Measurements from ENCODE around the gene MZT2B.
"Not testable (repeated sequence)": the region's sequence is repeated elsewhere in the genome, so short reads cannot be mapped to it uniquely, and the experiment has no call there.

MZT2B gene

GRCh38 chr2:130141645-130142370 lies 40.3 kb upstream of the MZT2B start:
- H3K4me1 ChIP-seq (ENCODE audit: control insufficient read depth in 1 of 2, insufficient read depth in 2 of 2, low read length in 2 of 2); H3K9ac ChIP-seq (ENCODE audit: low read depth in 1 of 2, low read length in 2 of 2); H3K27ac ChIP-seq (ENCODE audit: low read depth, low read length); H3K27me3 ChIP-seq (ENCODE audit: control insufficient read depth in 1 of 2, insufficient read depth in 2 of 2, low read length in 2 of 2); H3K4me3 ChIP-seq (ENCODE audit: low read depth in 1 of 2, low read length in 2 of 2); H3K36me3 ChIP-seq (ENCODE audit: control insufficient read depth in 1 of 2, insufficient read depth in 2 of 2, low read length in 2 of 2); H3K9me3 ChIP-seq (ENCODE audit: control insufficient read depth in 1 of 2, low read length in 2 of 2): not testable (repeated sequence)

- not testable (repeated sequence) for H3K27me3 ChIP-seq (ENCODE audit: control insufficient read depth in 1 of 2, insufficient read depth in 2 of 2, low read length in 2 of 2); H3K36me3 ChIP-seq (ENCODE audit: control insufficient read depth in 1 of 2, insufficient read depth in 2 of 2, low read length in 2 of 2); H3K27ac ChIP-seq (ENCODE audit: low read depth, low read length); H3K9me3 ChIP-seq (ENCODE audit: control insufficient read depth in 1 of 2, low read length in 2 of 2); H3K4me1 ChIP-seq (ENCODE audit: control insufficient read depth in 1 of 2, insufficient read depth in 2 of 2, low read length in 2 of 2); H3K9ac ChIP-seq (ENCODE audit: low read depth in 1 of 2, low read length in 2 of 2); H3K4me3 ChIP-seq (ENCODE audit: low read depth in 1 of 2, low read length in 2 of 2)
Measured at GRCh38 chr2:130142396-130143265, 39.4 kb upstream of the MZT2B start.

GRCh38 chr2:130143266-130144039 lies 38.6 kb upstream of the MZT2B start:
- H3K27ac ChIP-seq (ENCODE audit: low read depth, low read length); H3K4me1 ChIP-seq (ENCODE audit: control insufficient read depth in 1 of 2, insufficient read depth in 2 of 2, low read length in 2 of 2); H3K36me3 ChIP-seq (ENCODE audit: control insufficient read depth in 1 of 2, insufficient read depth in 2 of 2, low read length in 2 of 2); H3K9ac ChIP-seq (ENCODE audit: low read depth in 1 of 2, low read length in 2 of 2); H3K9me3 ChIP-seq (ENCODE audit: control insufficient read depth in 1 of 2, low read length in 2 of 2); H3K4me3 ChIP-seq (ENCODE audit: low read depth in 1 of 2, low read length in 2 of 2); H3K27me3 ChIP-seq (ENCODE audit: control insufficient read depth in 1 of 2, insufficient read depth in 2 of 2, low read length in 2 of 2): not testable (repeated sequence)

GRCh38 chr2:130145006-130145414 lies 37.1 kb upstream of the MZT2B start, which contains the start of gene CCDC74B:
CCDC74B (minus strand) TSS chr2:130145112; CDS start chr2:130144996, 116 bp downstream.
- not testable (repeated sequence) for H3K9ac ChIP-seq (ENCODE audit: low read depth in 1 of 2, low read length in 2 of 2); H3K27me3 ChIP-seq (ENCODE audit: control insufficient read depth in 1 of 2, insufficient read depth in 2 of 2, low read length in 2 of 2); H3K36me3 ChIP-seq (ENCODE audit: control insufficient read depth in 1 of 2, insufficient read depth in 2 of 2, low read length in 2 of 2); H3K27ac ChIP-seq (ENCODE audit: low read depth, low read length); H3K4me3 ChIP-seq (ENCODE audit: low read depth in 1 of 2, low read length in 2 of 2); H3K4me1 ChIP-seq (ENCODE audit: control insufficient read depth in 1 of 2, insufficient read depth in 2 of 2, low read length in 2 of 2); H3K9me3 ChIP-seq (ENCODE audit: control insufficient read depth in 1 of 2, low read length in 2 of 2)

GRCh38 chr2:130148515-130148914 lies 33.5 kb upstream of the MZT2B start:
- H3K36me3 ChIP-seq (ENCODE audit: control insufficient read depth in 1 of 2, insufficient read depth in 2 of 2, low read length in 2 of 2) = peaks cover 0 to 19% of the 10 kb centered on the region in 2 donors
- H3K9me3 ChIP-seq (ENCODE audit: control insufficient read depth in 1 of 2, low read length in 2 of 2); H3K27ac ChIP-seq (ENCODE audit: low read depth, low read length); H3K9ac ChIP-seq (ENCODE audit: low read depth in 1 of 2, low read length in 2 of 2); H3K4me3 ChIP-seq (ENCODE audit: low read depth in 1 of 2, low read length in 2 of 2); H3K4me1 ChIP-seq (ENCODE audit: control insufficient read depth in 1 of 2, insufficient read depth in 2 of 2, low read length in 2 of 2); H3K27me3 ChIP-seq (ENCODE audit: control insufficient read depth in 1 of 2, insufficient read depth in 2 of 2, low read length in 2 of 2): not testable (repeated sequence)

- Histone ChIP-seq H3K4me3 (ENCODE audit: low read depth in 1 of 2, low read length in 2 of 2) (no peak overlapping the region), H3K27ac (ENCODE audit: low read depth, low read length) (no peak overlapping the region), H3K4me1 (ENCODE audit: control insufficient read depth in 1 of 2, insufficient read depth in 2 of 2, low read length in 2 of 2) (no peaks in the 10 kb centered on the region), H3K9me3 (ENCODE audit: control insufficient read depth in 1 of 2, low read length in 2 of 2) (no peaks in the 10 kb centered on the region), H3K27me3 (ENCODE audit: control insufficient read depth in 1 of 2, insufficient read depth in 2 of 2, low read length in 2 of 2) (no peaks in the 10 kb centered on the region), H3K36me3 (ENCODE audit: control insufficient read depth in 1 of 2, insufficient read depth in 2 of 2, low read length in 2 of 2) (peaks cover 0 to 21% of the 10 kb centered on the region in 2 donors), H3K9ac (ENCODE audit: low read depth in 1 of 2, low read length in 2 of 2) (no peak overlapping the region)
Measured at GRCh38 chr2:130150181-130151144, 31.6 kb upstream of the MZT2B start.

- H3K4me1 ChIP-seq (ENCODE audit: control insufficient read depth in 1 of 2, insufficient read depth in 2 of 2, low read length in 2 of 2); H3K4me3 ChIP-seq (ENCODE audit: low read depth in 1 of 2, low read length in 2 of 2); H3K9ac ChIP-seq (ENCODE audit: low read depth in 1 of 2, low read length in 2 of 2); H3K27me3 ChIP-seq (ENCODE audit: control insufficient read depth in 1 of 2, insufficient read depth in 2 of 2, low read length in 2 of 2); H3K27ac ChIP-seq (ENCODE audit: low read depth, low read length); H3K9me3 ChIP-seq (ENCODE audit: control insufficient read depth in 1 of 2, low read length in 2 of 2): not testable (repeated sequence)
- H3K36me3 ChIP-seq (ENCODE audit: control insufficient read depth in 1 of 2, insufficient read depth in 2 of 2, low read length in 2 of 2) = peaks cover 0 to 21% of the 10 kb centered on the region in 2 donors
Measured at GRCh38 chr2:130151145-130151512, 30.9 kb upstream of the MZT2B start.

GRCh38 chr2:130152136-130152815 lies 29.8 kb upstream of the MZT2B start:
- not testable (repeated sequence) for H3K27ac ChIP-seq (ENCODE audit: low read depth, low read length); H3K27me3 ChIP-seq (ENCODE audit: control insufficient read depth in 1 of 2, insufficient read depth in 2 of 2, low read length in 2 of 2); H3K9ac ChIP-seq (ENCODE audit: low read depth in 1 of 2, low read length in 2 of 2); H3K9me3 ChIP-seq (ENCODE audit: control insufficient read depth in 1 of 2, low read length in 2 of 2); H3K4me1 ChIP-seq (ENCODE audit: control insufficient read depth in 1 of 2, insufficient read depth in 2 of 2, low read length in 2 of 2); H3K4me3 ChIP-seq (ENCODE audit: low read depth in 1 of 2, low read length in 2 of 2)
- peaks cover 0 to 21% of the 10 kb centered on the region in 2 donors for H3K36me3 ChIP-seq (ENCODE audit: control insufficient read depth in 1 of 2, insufficient read depth in 2 of 2, low read length in 2 of 2)
